ENCODE data around the gene RXFP3.

DNA sequence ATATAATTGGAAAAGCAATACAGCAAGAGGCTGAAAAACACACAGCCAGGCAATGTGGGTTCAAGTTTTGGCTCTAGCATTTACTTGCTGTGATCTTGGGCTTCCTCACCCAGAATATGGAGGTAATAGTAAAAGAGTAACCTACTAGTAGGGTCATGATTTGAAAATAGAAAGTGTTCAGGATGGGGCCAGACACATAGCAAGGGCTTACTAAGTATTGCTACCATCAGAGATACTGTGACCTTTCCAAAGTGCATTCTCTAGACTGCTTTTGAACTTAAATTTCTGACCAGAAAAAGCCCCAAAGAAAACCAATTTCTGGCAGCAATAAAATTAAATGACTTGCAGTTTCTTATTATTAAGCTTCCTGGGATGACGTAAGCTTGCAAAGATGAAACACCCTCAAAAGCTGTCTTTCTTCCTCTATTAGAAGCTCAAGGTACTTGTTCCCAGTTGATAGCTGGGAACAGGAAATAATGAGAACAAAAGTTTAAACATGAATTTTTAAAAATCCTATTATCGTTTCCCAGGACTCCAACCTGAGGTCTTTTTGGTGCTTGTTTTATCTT lies 28.0 kb downstream of the RXFP3 start:
- TF ChIP-seq, protein P1, sequence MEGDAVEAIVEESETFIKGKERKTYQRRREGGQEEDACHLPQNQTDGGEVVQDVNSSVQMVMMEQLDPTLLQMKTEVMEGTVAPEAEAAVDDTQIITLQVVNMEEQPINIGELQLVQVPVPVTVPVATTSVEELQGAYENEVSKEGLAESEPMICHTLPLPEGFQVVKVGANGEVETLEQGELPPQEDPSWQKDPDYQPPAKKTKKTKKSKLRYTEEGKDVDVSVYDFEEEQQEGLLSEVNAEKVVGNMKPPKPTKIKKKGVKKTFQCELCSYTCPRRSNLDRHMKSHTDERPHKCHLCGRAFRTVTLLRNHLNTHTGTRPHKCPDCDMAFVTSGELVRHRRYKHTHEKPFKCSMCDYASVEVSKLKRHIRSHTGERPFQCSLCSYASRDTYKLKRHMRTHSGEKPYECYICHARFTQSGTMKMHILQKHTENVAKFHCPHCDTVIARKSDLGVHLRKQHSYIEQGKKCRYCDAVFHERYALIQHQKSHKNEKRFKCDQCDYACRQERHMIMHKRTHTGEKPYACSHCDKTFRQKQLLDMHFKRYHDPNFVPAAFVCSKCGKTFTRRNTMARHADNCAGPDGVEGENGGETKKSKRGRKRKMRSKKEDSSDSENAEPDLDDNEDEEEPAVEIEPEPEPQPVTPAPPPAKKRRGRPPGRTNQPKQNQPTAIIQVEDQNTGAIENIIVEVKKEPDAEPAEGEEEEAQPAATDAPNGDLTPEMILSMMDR (IDR thresholded peaks at IDR 0.05), result no peak
- TF ChIP-seq POLR2A (IDR thresholded peaks at IDR 0.05), result no peak
